Loucy (cell line): ENCODE results near the gene CYTH1.

Source experiments
- CTCF ChIP-seq: fragments of 200-600 bp; sonication (generic); conservative IDR thresholded peaks from 2 replicates; pipeline ENCODE4 v1.5.1; 2014; ENCODE audit warnings: mild to moderate bottlenecking, antibody characterized with exemption, low read length
- EZH2phosphoT487 ChIP-seq: fragments of 200-600 bp; IDR thresholded peaks from 2 replicates; pipeline ENCODE4 v1.6.1; 2018; ENCODE audit warnings: antibody characterized with exemption, mild to moderate bottlenecking, moderate library complexity, borderline replicate concordance

- TF ChIP-seq CTCF = no peak
- TF ChIP-seq EZH2phosphoT487 = no peak
Measured at GRCh38 chr17:78651554-78651953, 130.5 kb downstream of the CYTH1 start.
